OCI-LY7 (cell line): ENCODE data around the gene LGR5.

Source experiments
- CTCF ChIP-seq: fragments of 200-600 bp; sonication (generic); conservative IDR thresholded peaks from 2 replicates; pipeline ENCODE4 v1.5.1; 2014; ENCODE audit warnings: mild to moderate bottlenecking, antibody characterized with exemption, low read length, moderate library complexity, mixed read lengths
- EZH2phosphoT487 ChIP-seq: fragments of 200-600 bp; sonication (generic); IDR thresholded peaks from 2 replicates; pipeline ENCODE4 v1.6.1; 2018; ENCODE audit warnings: low read depth, borderline replicate concordance, mild to moderate bottlenecking, mixed run types, antibody characterized with exemption, low read length, moderate library complexity, mixed read lengths

- TF ChIP-seq EZH2phosphoT487 (no peak), CTCF (no peak)
Measured at GRCh38 chr12:71472441-71472911, 32.9 kb downstream of the LGR5 start.
